HTR-8/SVneo (cell line): ENCODE data around the gene MRPS18C.
"Not testable (repeated sequence)": the region's sequence is repeated elsewhere in the genome, so short reads cannot be mapped to it uniquely, and the experiment has no call there.

Source experiments
- DNase-seq: peaks from one replicate; pipeline ENCODE4 v3.0.0; 2011; ENCODE audit warnings: low spot score, mixed read lengths; ENCODE audit not compliant: insufficient read length
- FAIRE-seq: peaks from 2 replicates; lab custom pipeline; 2011; peaks lifted over from hg19 to GRCh38; lab: Jason Lieb, UNC

MRPS18C gene

DNA sequence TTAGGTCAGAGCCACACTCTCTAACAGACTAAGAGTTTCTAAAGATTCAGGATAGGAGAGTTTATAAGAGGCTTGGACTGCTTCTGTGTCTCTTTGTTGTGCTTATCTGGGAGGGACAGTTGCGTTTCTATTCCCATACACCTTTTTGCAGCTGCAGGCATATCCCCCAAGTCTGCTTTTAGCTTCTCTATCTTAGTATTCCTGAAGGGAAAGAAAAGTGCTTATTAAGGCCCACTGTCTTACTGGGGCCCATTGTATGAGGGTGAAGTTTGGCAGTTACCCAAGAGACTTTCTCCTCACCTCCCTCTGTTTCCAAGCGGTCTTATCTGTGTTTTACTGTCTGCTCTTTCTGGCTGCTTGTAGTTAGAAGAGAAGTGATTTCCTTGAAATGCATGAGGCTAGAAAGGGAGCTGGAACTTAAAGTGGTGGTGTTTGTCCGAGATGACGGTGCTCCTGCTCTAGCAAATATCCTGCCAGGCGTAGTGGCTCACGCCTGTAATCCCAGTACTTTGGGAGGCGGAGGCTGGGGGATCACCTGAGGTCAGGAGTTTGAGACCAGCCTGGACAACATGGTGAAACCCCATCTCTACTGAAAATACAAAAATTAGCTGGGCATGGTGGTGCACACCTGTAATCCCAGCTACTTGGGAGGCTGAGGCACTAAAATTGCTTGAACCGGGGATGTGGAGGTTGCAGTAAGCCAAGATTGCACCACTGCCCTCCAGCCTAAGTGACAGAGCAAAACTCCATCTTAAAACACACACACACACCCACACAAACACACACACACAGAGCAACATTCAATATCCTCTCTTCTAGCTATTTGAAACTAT lies 40.4 kb downstream of the MRPS18C start:
- not testable (repeated sequence) for DNase-seq, FAIRE-seq

DNA sequence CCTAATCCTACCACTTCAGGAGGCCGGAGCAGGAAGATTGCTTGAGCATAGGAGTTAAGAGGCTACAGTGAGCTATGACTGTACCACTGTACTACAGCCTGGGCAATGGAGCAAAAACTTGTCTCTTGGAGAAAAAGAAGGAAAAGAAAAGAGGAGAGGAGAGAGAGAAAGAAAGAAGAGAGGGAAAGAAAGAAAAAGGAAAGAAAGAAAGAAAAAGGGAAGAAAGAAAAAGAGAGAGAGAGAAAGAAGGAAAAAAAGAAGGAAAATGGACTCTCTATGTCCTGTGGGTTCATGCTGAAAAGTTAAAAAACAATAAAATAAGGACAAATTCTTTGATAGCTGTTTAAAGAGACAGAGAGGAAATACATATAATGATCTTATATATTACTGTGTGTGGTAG lies 42.3 kb downstream of the MRPS18C start:
- FAIRE-seq = no peak
- no peak for DNase-seq

DNA sequence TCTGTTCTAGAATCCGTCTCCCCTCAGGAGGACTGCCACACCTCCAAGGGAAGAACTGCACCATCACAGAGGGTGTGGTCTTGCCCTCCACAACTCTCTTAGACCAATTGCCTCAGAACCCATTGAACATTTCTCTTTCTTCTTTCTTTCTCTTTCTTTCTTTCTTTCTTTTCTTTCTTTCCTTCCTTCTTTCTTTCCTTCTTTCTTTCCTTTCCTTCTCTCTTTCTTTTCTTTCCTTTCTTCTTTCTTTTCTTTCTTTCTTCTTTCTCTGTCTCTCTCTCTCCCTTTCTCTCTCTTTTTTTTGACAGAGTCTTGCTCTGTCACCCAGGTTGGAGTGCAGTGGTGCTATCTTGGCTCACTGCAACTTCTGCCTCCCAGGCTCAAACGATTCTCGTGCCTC lies 45.8 kb downstream of the MRPS18C start:
- not testable (repeated sequence) for DNase-seq, FAIRE-seq

DNA sequence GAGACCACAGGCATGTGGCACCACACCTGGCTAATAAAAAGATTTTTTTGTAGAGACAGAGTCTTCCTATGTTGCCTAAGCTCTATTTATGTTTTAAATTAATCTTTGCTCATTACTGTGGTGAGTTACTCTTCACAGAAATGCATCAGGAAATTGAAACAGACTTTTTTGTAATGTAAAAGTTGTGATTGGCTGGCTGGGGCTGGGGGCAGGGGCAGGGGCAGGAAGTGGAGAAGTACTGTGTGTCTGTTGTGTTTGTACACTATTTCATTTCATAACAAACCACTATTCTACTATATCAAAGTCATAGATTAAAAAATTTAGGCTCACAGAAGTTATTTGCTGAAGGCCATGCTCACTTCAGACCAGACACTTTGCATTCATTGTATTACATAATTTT lies 48.1 kb downstream of the MRPS18C start:
- no peak for DNase-seq
- FAIRE-seq = no peak

DNA sequence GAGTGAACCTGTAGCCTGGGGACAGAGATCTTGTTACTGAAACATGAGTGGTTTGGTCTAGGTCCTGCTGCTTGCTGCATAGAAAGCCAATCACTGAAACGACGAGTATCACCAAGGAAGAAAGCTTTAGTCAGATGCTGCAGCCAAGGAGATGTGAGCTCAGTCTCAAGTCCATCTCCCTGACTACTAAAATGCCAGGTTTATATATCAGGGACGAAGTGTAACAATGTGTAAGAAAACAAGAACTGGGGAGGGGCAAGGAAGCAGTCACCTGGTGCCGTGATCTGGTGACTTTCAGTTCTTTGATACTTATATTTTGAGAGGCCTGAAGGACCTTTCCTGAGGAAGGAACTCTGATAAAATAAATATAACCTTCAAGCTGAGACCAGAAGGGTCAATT lies 48.6 kb downstream of the MRPS18C start:
- DNase-seq (no peak), FAIRE-seq (no peak)

DNA sequence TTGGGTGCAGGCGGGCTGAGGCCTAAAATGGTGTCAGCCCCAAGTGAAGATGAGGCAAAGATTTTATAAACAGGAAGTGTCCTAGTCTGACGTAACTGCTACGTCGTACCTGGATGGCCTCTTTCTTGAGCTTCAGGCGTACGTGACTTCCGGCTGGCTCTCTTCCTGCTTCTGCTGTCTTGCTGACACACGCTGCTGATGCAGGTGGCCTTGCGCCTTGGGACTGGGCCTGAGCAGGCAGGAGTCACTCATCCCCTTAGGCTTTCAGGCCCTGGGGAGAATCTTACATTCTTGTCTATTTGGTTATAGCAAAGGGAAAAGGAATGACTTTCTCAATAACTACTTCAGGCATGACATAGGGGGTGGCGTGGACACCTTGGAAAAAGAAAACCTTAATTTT lies 49.1 kb downstream of the MRPS18C start:
- no peak for FAIRE-seq
- no peak for DNase-seq

DNA sequence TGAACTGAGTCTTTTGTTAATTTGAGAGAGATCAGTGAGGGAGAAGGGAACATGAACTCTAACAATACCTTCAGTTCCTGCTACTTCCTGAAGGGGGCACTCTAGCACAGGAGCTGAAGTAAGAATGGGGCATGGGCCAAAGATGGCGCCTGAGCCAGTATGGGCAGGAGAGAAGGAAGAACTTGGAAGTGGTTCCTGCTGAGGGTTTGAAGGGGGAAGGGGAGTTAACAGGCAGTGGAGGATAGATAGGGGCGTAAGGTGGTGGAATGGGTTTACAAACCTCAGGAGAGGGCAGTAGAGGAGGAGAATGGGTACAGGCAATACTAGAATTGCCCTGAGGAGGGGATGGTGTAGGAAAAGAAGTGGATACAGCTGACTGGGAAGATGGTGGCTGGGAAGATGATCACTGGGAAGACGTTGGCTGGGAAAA lies 53.3 kb downstream of the MRPS18C start:
- FAIRE-seq = not testable (repeated sequence)
- DNase-seq = peak; percentile 10

DNA sequence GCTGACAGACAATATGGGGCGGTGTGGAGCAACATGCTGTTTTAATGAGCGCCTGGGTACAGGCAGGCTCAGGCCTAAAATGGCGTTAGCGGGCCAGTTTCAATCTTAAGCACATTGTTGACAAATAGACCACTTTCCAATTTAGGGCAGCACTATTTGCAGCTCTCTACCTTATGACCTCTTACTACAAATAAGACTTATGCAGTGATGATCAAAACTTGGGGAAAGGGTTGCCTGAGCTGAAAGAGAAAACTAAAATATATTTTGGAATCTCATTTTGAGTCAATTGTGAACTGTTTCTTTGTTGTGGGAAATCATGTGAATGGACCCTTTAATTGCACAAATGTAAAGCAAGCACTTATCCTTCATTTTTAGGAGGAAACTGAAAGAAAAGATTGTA lies 54.6 kb downstream of the MRPS18C start:
- FAIRE-seq = no peak
- no peak for DNase-seq
